IMR-90 (cell line): ENCODE measurements around the gene SRMS. TPM values are rescaled to one million over a fixed set of nuclear protein-coding genes. Genes with fewer than 3 reads are reported as not detected.

Experiments
- ATAC-seq: fragments of 200-7000 bp; cut with Tn5 transposase; 2 replicates; pipeline ENCODE4 v1.9.1; 2020; ENCODE audit warnings: low read depth, mild to moderate bottlenecking, moderate library complexity
- BruUV-seq: library from RNA; stranded (reverse); fragments of 400-500 nt; replicated peaks from 2 replicates; lab custom pipeline; 2021; lab: Mats Ljungman, UMichigan
- CTCF ChIA-PET: fragments of 300-600 bp; formaldehyde crosslinking; extraction: SDS; loops from one replicate; lab custom pipeline; 2021; ENCODE audit warnings: antibody characterized with exemption; lab: Yijun Ruan, JAX
- POLR2A ChIA-PET: fragments of 300-600 bp; sonication (Branson Sonifier 250); formaldehyde crosslinking; loops from one replicate; lab custom pipeline; 2022; ENCODE audit warnings: antibody characterized with exemption; ENCODE audit not compliant: unreplicated experiment; lab: Charles Lee
- DNase-seq: peaks from one replicate; pipeline ENCODE4 v3.0.0; 2013
- H2AFZ ChIP-seq: replicated peaks from 2 replicates; pipeline ENCODE3; 2013; ENCODE audit warnings: low read length, mild to moderate bottlenecking; ENCODE audit not compliant: poor library complexity
- H2AK5ac ChIP-seq: 2 replicates; pipeline ENCODE4 v1.6.1; 2013; ENCODE audit warnings: low read depth, low read length, inconsistent platforms
- H2AK9ac ChIP-seq: replicated peaks from 2 replicates; pipeline ENCODE3; 2013; ENCODE audit warnings: mild to moderate bottlenecking, low read depth, low read length, moderate library complexity; ENCODE audit not compliant: poor library complexity
- H2BK120ac ChIP-seq: 2 replicates; pipeline ENCODE4 v1.6.1; 2013; ENCODE audit warnings: low read depth, low read length, inconsistent platforms
- H2BK15ac ChIP-seq: 3 replicates; pipeline ENCODE4 v1.6.1; 2013; ENCODE audit warnings: low read depth, low read length, inconsistent platforms
- H2BK20ac ChIP-seq: 2 replicates; pipeline ENCODE4 v1.6.1; 2013; ENCODE audit warnings: low read depth, mild to moderate bottlenecking, inconsistent platforms, low read length, moderate library complexity
- H2BK5ac ChIP-seq: 2 replicates; pipeline ENCODE4 v1.6.1; 2013; ENCODE audit warnings: mild to moderate bottlenecking, low read depth, low read length, inconsistent platforms; ENCODE audit not compliant: poor library complexity, severe bottlenecking
- H3K14ac ChIP-seq: replicated peaks from 2 replicates; pipeline ENCODE4 v1.6.1; 2013; ENCODE audit warnings: low read depth, low read length, inconsistent platforms
- H3K18ac ChIP-seq: 2 replicates; pipeline ENCODE4 v1.6.1; 2013; ENCODE audit warnings: low read depth, low read length, control low read depth
- H3K23ac ChIP-seq: 2 replicates; pipeline ENCODE4 v1.6.1; 2013; ENCODE audit warnings: low read depth, low read length, inconsistent platforms
- H3K27ac ChIP-seq: 2 replicates; pipeline ENCODE4 v1.5.1; 2013; ENCODE audit warnings: mild to moderate bottlenecking, control low read depth, low read length; ENCODE audit not compliant: insufficient read depth
- H3K27me3 ChIP-seq: 2 replicates; pipeline ENCODE4 v1.6.1; 2013; ENCODE audit warnings: low read length; ENCODE audit not compliant: control insufficient read depth, insufficient read depth
- H3K36me3 ChIP-seq: 2 replicates; pipeline ENCODE4 v1.6.1; 2013; ENCODE audit warnings: low read length, mixed read lengths; ENCODE audit not compliant: control insufficient read depth, insufficient read depth
- H3K4ac ChIP-seq: 2 replicates; pipeline ENCODE4 v1.6.1; 2013; ENCODE audit warnings: low read depth, low read length, inconsistent platforms
- H3K4me1 ChIP-seq: 2 replicates; pipeline ENCODE4 v1.6.1; 2013; ENCODE audit warnings: low read length, mixed read lengths; ENCODE audit not compliant: control insufficient read depth, insufficient read depth
- H3K4me2 ChIP-seq: 2 replicates; pipeline ENCODE4 v1.6.1; 2013; ENCODE audit warnings: low read depth, mild to moderate bottlenecking, control low read depth, low read length, moderate library complexity
- H3K4me3 ChIP-seq: 2 replicates; pipeline ENCODE4 v1.5.1; 2013; ENCODE audit warnings: low read depth, mild to moderate bottlenecking, control low read depth, low read length, moderate library complexity; ENCODE audit not compliant: insufficient read depth
- H3K56ac ChIP-seq: 2 replicates; pipeline ENCODE4 v1.6.1; 2013; ENCODE audit warnings: low read length, inconsistent platforms; ENCODE audit not compliant: insufficient read depth; ENCODE audit errors: extremely low read depth
- H3K79me1 ChIP-seq, 2 experiments: 2 replicates each; pipeline ENCODE4 v1.6.1; 2013; ENCODE audit warnings: low read length in 2 of 2, inconsistent platforms in 1 of 2, low read depth in 1 of 2
- H3K9ac ChIP-seq: 2 replicates; pipeline ENCODE4 v1.6.1; 2013; ENCODE audit warnings: low read depth, low read length, control low read depth
- H3K9me1 ChIP-seq: 2 replicates; pipeline ENCODE4 v1.6.1; 2013; ENCODE audit warnings: low read length, inconsistent platforms; ENCODE audit not compliant: insufficient read depth
- H3K9me3 ChIP-seq: 2 replicates; pipeline ENCODE4 v1.6.1; 2013; ENCODE audit warnings: low read length; ENCODE audit not compliant: control insufficient read depth, insufficient read depth
- H4K20me1 ChIP-seq: 2 replicates; pipeline ENCODE4 v1.6.1; 2013; ENCODE audit warnings: low read length, inconsistent platforms; ENCODE audit not compliant: insufficient read depth
- H4K5ac ChIP-seq: 2 replicates; pipeline ENCODE4 v1.6.1; 2013; ENCODE audit warnings: mild to moderate bottlenecking, low read depth, low read length, control low read depth
- H4K8ac ChIP-seq, 2 experiments: 2 replicates each; pipeline ENCODE4 v1.6.1; 2013; ENCODE audit warnings: low read depth in 2 of 2, low read length in 2 of 2, control low read depth in 1 of 2, inconsistent platforms in 1 of 2
- H4K91ac ChIP-seq: 2 replicates; pipeline ENCODE4 v1.6.1; 2013; ENCODE audit warnings: low read depth, low read length, inconsistent platforms; ENCODE audit not compliant: insufficient read depth
- CTCF ChIP-seq: conservative IDR thresholded peaks from 2 replicates; pipeline ENCODE4 v1.5.1; 2012; ENCODE audit warnings: mild to moderate bottlenecking, low read depth, low read length, improper control_type of control experiment
- SMC3 ChIP-seq: fragments of 150-350 bp; IDR thresholded peaks from 2 replicates; pipeline ENCODE4 v1.6.1; 2016; ENCODE audit warnings: low read depth, mild to moderate bottlenecking, antibody characterized with exemption, low read length, moderate library complexity
- WGBS, 2 experiments: methylation state at CpG; one replicate each; pipeline versions ENCODE4 v1.1.5 to v1.1.7; 2013; ENCODE audit warnings: missing lambda C conversion rate in 2 of 2; ENCODE audit not compliant: insufficient read length in 1 of 2; ENCODE audit errors: extremely low coverage in 2 of 2; 5-methylcytosine and 5-hydroxymethylcytosine counted together
- dilution Hi-C: fragments of 300-500 bp; cut with HindIII; formaldehyde crosslinking; loops from one replicate; pipeline ENCODE4 v1.14.3; 2018; ENCODE audit warnings: low sequenced_read_pairs; ENCODE audit not compliant: unreplicated experiment
- in situ Hi-C: fragments of 300-500 bp; cut with MboI; formaldehyde crosslinking; loops from 3 replicates; pipeline ENCODE4 v1.14.3; 2019; ENCODE audit warnings: low sequenced_read_pairs, inconsistent platforms, mixed read lengths
- intact Hi-C: fragments of 100-400 bp; cut with micrococcal nuclease; formaldehyde crosslinking; loops from 2 replicates; pipeline ENCODE4 v1.10.0; 2022
- polyA plus RNA-seq, 3 experiments: library from polyadenylated mRNA; depleted of rRNA; stranded (reverse); fragments of >200 nt; gene quantifications; 2 replicates each; pipeline ENCODE4 v1.2.3, GENCODE V29; 2012; ENCODE audit warnings: low replicate concordance in 1 of 3
- total RNA-seq: library from RNA; depleted of rRNA; stranded (reverse); fragments of >200 nt; gene quantifications from 2 replicates; pipeline ENCODE4 v1.2.3, GENCODE V29; 2012

Gene SRMS
- total and polyA plus RNA-seq, 2 of the 4 experiments (the other 2 are of a cell fraction), result not detected

GRCh38 chr20:63572788-63573646, 25.5 kb upstream of the SRMS start:
- POLR2A ChIA-PET, result no interaction called here
- peak overlapping the region; percentile 35; the same call in 1 of the 2 replicates for H4K91ac ChIP-seq
- H4K5ac ChIP-seq, result no peak overlapping the region
- no peak for DNase-seq
- H2AK5ac ChIP-seq, result peak overlapping the region; percentile 67
- no peaks in the 10 kb centered on the region for H3K27me3 ChIP-seq
- H3K4me1 ChIP-seq, result peaks cover 10% of the 10 kb centered on the region
- H3K27ac ChIP-seq, result peak overlapping the region; percentile 75; the same call in 1 of the 2 replicates
- intact Hi-C loops, result loop anchor here (2.0 kb wide), 1 partner anchor 18 kb away; the partner anchor contains the start of gene FNDC11
- peaks cover 3% of the 10 kb centered on the region; the same call in 1 of the 2 replicates for H3K9me1 ChIP-seq
- in situ Hi-C loops, result no loop called here
- peaks cover 9% of the 10 kb centered on the region; the same call in 1 of the 2 replicates for H3K36me3 ChIP-seq
- H2BK20ac ChIP-seq, result no peak overlapping the region
- H3K18ac ChIP-seq, result no peak overlapping the region
- H4K20me1 ChIP-seq, result no peaks in the 10 kb centered on the region
- H3K4me2 ChIP-seq, result peak overlapping the region; percentile 76
- peak overlapping the region; percentile 82 for H3K23ac ChIP-seq
- ATAC-seq, result peak; percentile 4; the same call in 1 of the 2 replicates
- no peak overlapping the region for H2BK15ac ChIP-seq
- 94% methylated on average over 17 of the region's 34 CpGs; no CpG with 5 or more reads in 1 of the 2 experiments for WGBS, 2 experiments
- peak overlapping the region; percentile 85 for H3K4me3 ChIP-seq
- H3K9me3 ChIP-seq, result no peaks in the 10 kb centered on the region
- TF ChIP-seq CTCF (0 out of 2 replicates have a peak, but pooled peaks have one; percentile 19), SMC3 (no peak)
- H2AK9ac ChIP-seq, result peak overlapping the region; percentile 99
- no TSS peak for BruUV-seq
- no peak overlapping the region for H3K56ac ChIP-seq
- CTCF ChIA-PET, result no interaction called here
- no peak overlapping the region; a peak in 1 of 4 replicates for H4K8ac ChIP-seq
- H2AFZ ChIP-seq, result peak overlapping the region; percentile 76
- peaks cover 4 to 13% of the 10 kb centered on the region in 2 experiments for H3K79me1 ChIP-seq
- H2BK120ac ChIP-seq, result no peak overlapping the region
- no peak overlapping the region for H2BK5ac ChIP-seq
- peak overlapping the region; percentile 35 for H3K4ac ChIP-seq
- H3K14ac ChIP-seq, result peak overlapping the region; percentile 75
- dilution Hi-C loops, result no loop called here
- H3K9ac ChIP-seq, result peak overlapping the region; percentile 95
